K562 (cell line): ENCODE data around the gene ATP9A. TPM values are rescaled to one million over a fixed set of nuclear protein-coding genes. Genes with fewer than 3 reads are reported as not detected.

ENCODE experiments used
- ATAC-seq: fragments of 200-7000 bp; cut with Tn5 transposase; 3 replicates; pipeline ENCODE4 v1.9.1; 2020; ENCODE audit warnings: moderate library complexity
- BruUV-seq: library from RNA; stranded (reverse); fragments of 400-500 nt; replicated peaks from 2 replicates; lab custom pipeline; 2021; lab: Mats Ljungman, UMichigan
- CTCF ChIA-PET: fragments of 300-600 bp; formaldehyde crosslinking; extraction: SDS; loops from one replicate; lab custom pipeline; 2021; ENCODE audit warnings: low intra/inter-chr PET ratio; lab: Yijun Ruan, JAX
- POLR2A ChIA-PET: fragments of 300-600, 350-650 bp; sonication (Branson Sonifier 250); formaldehyde crosslinking; extraction: SDS; loops from one replicate; lab custom pipeline; 2021; ENCODE audit warnings: antibody characterized with exemption, inconsistent platforms; lab: Yijun Ruan, JAX
- DNase-seq, 4 experiments: peaks; one replicate each; pipeline versions ENCODE4 v3.0.0 to v3.0.0-alpha.2; 2011 to 2018; ENCODE audit warnings: low spot score in 3 of 4, mixed read lengths in 3 of 4; ENCODE audit errors: extremely low read depth in 1 of 4
- FAIRE-seq: peaks from 2 replicates; lab custom pipeline; 2011; peaks lifted over from hg19 to GRCh38; lab: Jason Lieb, UNC
- H2AFZ ChIP-seq: 2 replicates; pipeline ENCODE4 v1.6.0; 2011; ENCODE audit warnings: low read depth, low read length, control low read depth, inconsistent platforms
- H3K27ac ChIP-seq: fragments of 200-600 bp; 3 replicates; pipeline ENCODE4 v1.8.0; 2011; ENCODE audit warnings: low read depth, mild to moderate bottlenecking, control low read depth, inconsistent platforms, low read length, moderate library complexity, mixed read lengths; ENCODE audit errors: extremely low read depth
- H3K27me3 ChIP-seq, 2 experiments: fragments of 300-600 bp in 1 of 2; 2 replicates in 1 of 2; 3 replicates in 1 of 2; pipeline versions ENCODE4 v1.6.0 to v1.8.0; 2011; ENCODE audit warnings: inconsistent platforms in 2 of 2, low read length in 2 of 2, mild to moderate bottlenecking in 1 of 2, mixed read lengths in 1 of 2, moderate library complexity in 1 of 2; ENCODE audit not compliant: control insufficient read depth in 2 of 2, insufficient read depth in 2 of 2
- H3K36me3 ChIP-seq: fragments of 300-600 bp; 3 replicates; pipeline ENCODE4 v1.8.0; 2011; ENCODE audit warnings: mild to moderate bottlenecking, low read length, inconsistent platforms; ENCODE audit not compliant: control insufficient read depth, insufficient read depth
- H3K4me1 ChIP-seq, 2 experiments: fragments of 200-600 bp in 1 of 2; replicated peaks in 1 of 2; 2 replicates in 1 of 2; 3 replicates in 1 of 2; pipeline versions ENCODE4 v1.5.1 to v1.8.0; 2011; ENCODE audit warnings: inconsistent platforms in 2 of 2, low read length in 2 of 2, mild to moderate bottlenecking in 1 of 2, mixed read lengths in 1 of 2, moderate library complexity in 1 of 2; ENCODE audit not compliant: control insufficient read depth in 2 of 2, insufficient read depth in 2 of 2
- H3K4me2 ChIP-seq: 2 replicates; pipeline ENCODE4 v1.6.1; 2011; ENCODE audit warnings: low read length, control low read depth, inconsistent platforms, mixed read lengths; ENCODE audit not compliant: insufficient read depth
- H3K4me3 ChIP-seq: fragments of 200-600 bp; sonication (generic), shearing (Covaris generic); 2 replicates; pipeline ENCODE4 v1.5.1; 2016; ENCODE audit warnings: control low read depth, inconsistent platforms
- H3K79me2 ChIP-seq: fragments of 200-600 bp; 3 replicates; pipeline ENCODE4 v1.8.0; 2011; ENCODE audit warnings: low read length, inconsistent platforms; ENCODE audit not compliant: control insufficient read depth, insufficient read depth
- H3K9ac ChIP-seq, 2 experiments: 2 replicates each; pipeline versions ENCODE4 v1.6.0 to v1.6.1; 2011; ENCODE audit warnings: low read depth in 2 of 2, low read length in 2 of 2, control low read depth in 1 of 2, inconsistent platforms in 1 of 2, mild to moderate bottlenecking in 1 of 2, mixed read lengths in 1 of 2; ENCODE audit not compliant: insufficient read depth in 1 of 2
- H3K9me1 ChIP-seq: one replicate; pipeline ENCODE4 v1.6.0; 2011; ENCODE audit warnings: inconsistent platforms, mild to moderate bottlenecking, low read length, moderate library complexity; ENCODE audit not compliant: control insufficient read depth, insufficient read depth
- H3K9me3 ChIP-seq: replicated peaks from 2 replicates; pipeline ENCODE4 v1.5.1; 2011; ENCODE audit warnings: low read depth, low read length, inconsistent platforms; ENCODE audit not compliant: control insufficient read depth, insufficient read depth
- H4K20me1 ChIP-seq: replicated peaks from 2 replicates; pipeline ENCODE4 v1.6.1; 2011; ENCODE audit warnings: low read length, inconsistent platforms, mixed read lengths; ENCODE audit not compliant: control insufficient read depth, insufficient read depth
- NRF1 ChIP-seq, 2 experiments: fragments of 450-650 bp; IDR thresholded peaks in 1 of 2; conservative IDR thresholded peaks in 1 of 2; 2 replicates each; pipeline ENCODE4 v1.6.1; 2014; ENCODE audit warnings: mild to moderate bottlenecking in 2 of 2
- PTBP1 ChIP-seq: fragments of 200-400 bp; formaldehyde crosslinking; IDR thresholded peaks from 2 replicates; pipeline ENCODE4 v1.6.1; 2017; ENCODE audit warnings: low read depth, low read length
- YY1 ChIP-seq, 3 experiments: IDR thresholded peaks; 2 replicates each; pipeline ENCODE4 v1.6.1; 2011; ENCODE audit warnings: low read length in 2 of 3, mild to moderate bottlenecking in 2 of 3, moderate library complexity in 2 of 3, borderline replicate concordance in 1 of 3, control low read depth in 1 of 3, low read depth in 1 of 3; ENCODE audit not compliant: insufficient read depth in 3 of 3, insufficient replicate concordance in 2 of 3, control insufficient read depth in 1 of 3, insufficient read length in 1 of 3; ENCODE audit errors: extremely low read depth in 1 of 3
- ZBTB11 ChIP-seq, 3 experiments: fragments of 200-800 bp in 1 of 3; fragments of 250-450 bp in 1 of 3; fragments of 450-650 bp in 1 of 3; sonication (Bioruptor Pico) in 1 of 3; sonication (Bioruptor generic) in 1 of 3; formaldehyde crosslinking in 1 of 3; IDR thresholded peaks; 2 replicates each; pipeline versions ENCODE4 v1.6.1 to v1.8.0; 2016 to 2022; ENCODE audit warnings: mild to moderate bottlenecking in 2 of 3, missing genetic modification characterization in 2 of 3, missing compliant biosample characterization in 1 of 3, moderate library complexity in 1 of 3
- ZNF589 ChIP-seq: fragments of 200-800 bp; sonication (Bioruptor generic); IDR thresholded peaks from 2 replicates; pipeline ENCODE4 v1.6.1; 2016; ENCODE audit warnings: low read depth, missing genetic modification characterization, missing compliant biosample characterization
- WGBS: fragments of 100-300 bp; shearing (Covaris generic); methylation state at CpG from one replicate; pipeline ENCODE4 v1.1.6; 2016; ENCODE audit warnings: low coverage, mixed read lengths; ENCODE audit not compliant: insufficient coverage; ENCODE audit errors: missing lambda C conversion rate; 5-methylcytosine and 5-hydroxymethylcytosine counted together
- in situ Hi-C: fragments of 300-500 bp; cut with MboI; formaldehyde crosslinking; loops from 4 replicates; pipeline ENCODE4 v1.15.0; 2018; ENCODE audit warnings: inconsistent platforms, mixed read lengths
- intact Hi-C: fragments of 100-400 bp; cut with micrococcal nuclease; formaldehyde crosslinking; loops from 2 replicates; pipeline ENCODE4 v1.14.2; 2022
- polyA plus RNA-seq, 8 experiments: library from polyadenylated mRNA; depleted of rRNA in 4 of 8; stranded (reverse) in 5 of 8; unstranded in 3 of 8; fragments of >200 nt; fragmentation: Nextera tagmentation in 2 of 8; fragmentation: Illumina TruSeq in 1 of 8; extraction: Ambion mirVana in 2 of 8; extraction: Trizol in 1 of 8; gene quantifications; 2 replicates each; pipeline versions ENCODE4 v1.2.1 to v1.2.3, GENCODE V29; 2011 to 2014; ENCODE audit warnings: inconsistent platforms in 1 of 8, missing spikeins in 1 of 8
- total RNA-seq, 7 experiments: library from RNA; depleted of rRNA in 6 of 7; stranded (reverse); fragments of >200 nt in 6 of 7; fragmentation: Illumina TruSeq in 2 of 7; extraction: Trizol in 2 of 7; gene quantifications; 2 replicates each; pipeline versions ENCODE4 v1.2.1 to v1.2.3, GENCODE V29; 2011 to 2021; ENCODE audit warnings: low replicate concordance in 1 of 7

ATP9A gene
- total and polyA plus RNA-seq, 9 of the 15 experiments (the other 6 are each of a cell fraction or from before 2014, with no cell fraction given), result 0.18 to 0.62 (median 0.29) TPM

GRCh38 chr20:51768759-51769517 is 748 bp upstream of the ATP9A start (continued):
- peak in 1 of 3 experiments; percentile 26; a peak in 1 of 6 replicates for TF ChIP-seq ZBTB11 (CRISPR knock-in tag; IDR thresholded peaks at IDR 0.05)

- FAIRE-seq (no peak), DNase-seq (peak; percentile 21 to 55 (median 44)), ATAC-seq (peak; percentile 93)
- Histone ChIP-seq H3K4me1 (peaks cover 0 to 10% of the 10 kb centered on the region in 2 experiments; a peak in 2 of 5 replicates), H3K79me2 (no peaks in the 10 kb centered on the region), H4K20me1 (no peaks in the 10 kb centered on the region), H3K36me3 (no peaks in the 10 kb centered on the region), H3K9me1 (no peaks in the 10 kb centered on the region), H3K9me3 (no peaks in the 10 kb centered on the region), H3K27ac (no peak overlapping the region), H3K9ac (no peak overlapping the region; a peak in 1 of 4 replicates), H3K4me2 (no peak overlapping the region), H3K27me3 (peaks cover under 1 to 9% of the 10 kb centered on the region in 2 experiments; a peak in 3 of 5 replicates), H3K4me3 (peak overlapping the region; percentile 16; the same call in 1 of the 2 replicates), H2AFZ (peak overlapping the region; percentile 70; the same call in 1 of the 2 replicates)
- CTCF ChIA-PET, result no interaction called here
- in situ Hi-C loops (no loop called here), intact Hi-C loops (no loop called here)
- POLR2A ChIA-PET, result no interaction called here
- WGBS, result 34% methylated on average over 43 of the region's 61 CpGs
- BruUV-seq, result no TSS peak
- no peak for TF ChIP-seq ZNF589 (CRISPR knock-in tag)
- TF ChIP-seq PTBP1, result no peak
- peak in 1 of 2 experiments; percentile 28; a peak in 1 of 4 replicates for TF ChIP-seq NRF1 (conservative IDR thresholded peaks at IDR 0.05 in 1 of 2, IDR thresholded peaks at IDR 0.05 in 1 of 2)
- peak in 2 of 3 experiments; percentile 29 to 75 for TF ChIP-seq YY1 (IDR thresholded peaks at IDR 0.05; ENCODE audit: borderline replicate concordance in 1 of 3, control insufficient read depth in 1 of 3, extremely low read depth in 1 of 3, insufficient read depth in 3 of 3, insufficient read length in 1 of 3, insufficient replicate concordance in 2 of 3, low read depth in 1 of 3, low read length in 2 of 3)
- peak in 1 of 3 experiments; percentile 67; a peak in 1 of 6 replicates for TF ChIP-seq ZBTB11 (CRISPR knock-in tag; IDR thresholded peaks at IDR 0.05)
Measured at GRCh38 chr20:51766994-51767866, 960 bp downstream of the ATP9A start.
